GM19099 (cell line): ENCODE results near the gene RNF175.

Experiments
- POLR2A ChIP-seq: IDR thresholded peaks from 3 replicates; pipeline ENCODE4 v1.6.1; 2011; ENCODE audit warnings: low read depth; ENCODE audit not compliant: insufficient read length; ENCODE audit errors: extremely low read depth

Gene RNF175

DNA sequence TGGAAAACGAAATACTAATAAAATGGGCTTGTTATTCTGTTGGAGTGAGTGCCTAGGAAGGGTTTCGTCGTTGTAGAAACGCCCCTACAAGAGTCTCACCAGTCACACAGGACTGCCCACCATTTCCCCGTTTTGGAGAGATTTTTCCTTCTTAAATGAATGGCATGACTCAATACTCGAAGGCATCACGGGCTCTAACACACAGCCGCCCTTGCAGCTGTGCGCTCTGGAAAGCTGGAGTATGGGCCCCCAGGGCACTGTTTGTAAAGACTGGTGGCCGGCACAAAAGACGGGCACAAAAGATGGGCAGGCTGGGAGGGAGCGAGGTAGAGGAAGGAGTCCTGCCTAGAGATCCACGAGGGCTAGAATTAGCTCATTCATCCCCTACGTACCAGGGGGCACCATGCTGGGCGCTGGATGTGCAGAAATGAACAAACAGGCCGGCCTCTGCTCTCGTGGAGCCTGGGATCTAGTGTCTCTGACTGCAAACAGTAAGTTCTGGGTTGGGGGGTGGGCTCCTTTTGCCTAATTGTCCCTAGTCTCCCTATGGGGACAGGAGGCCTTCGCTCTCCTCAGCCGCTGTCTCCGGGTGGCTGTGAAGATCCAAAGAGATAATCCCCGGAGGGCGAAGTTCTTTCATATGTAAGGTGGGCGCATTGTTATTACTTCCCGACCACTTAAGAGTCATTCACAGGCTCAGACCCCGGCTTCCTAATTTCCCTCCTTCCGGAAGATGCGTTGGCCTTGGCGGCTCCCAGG, 30.1 kb upstream of the RNF175 start:
- no peak for TF ChIP-seq POLR2A

DNA sequence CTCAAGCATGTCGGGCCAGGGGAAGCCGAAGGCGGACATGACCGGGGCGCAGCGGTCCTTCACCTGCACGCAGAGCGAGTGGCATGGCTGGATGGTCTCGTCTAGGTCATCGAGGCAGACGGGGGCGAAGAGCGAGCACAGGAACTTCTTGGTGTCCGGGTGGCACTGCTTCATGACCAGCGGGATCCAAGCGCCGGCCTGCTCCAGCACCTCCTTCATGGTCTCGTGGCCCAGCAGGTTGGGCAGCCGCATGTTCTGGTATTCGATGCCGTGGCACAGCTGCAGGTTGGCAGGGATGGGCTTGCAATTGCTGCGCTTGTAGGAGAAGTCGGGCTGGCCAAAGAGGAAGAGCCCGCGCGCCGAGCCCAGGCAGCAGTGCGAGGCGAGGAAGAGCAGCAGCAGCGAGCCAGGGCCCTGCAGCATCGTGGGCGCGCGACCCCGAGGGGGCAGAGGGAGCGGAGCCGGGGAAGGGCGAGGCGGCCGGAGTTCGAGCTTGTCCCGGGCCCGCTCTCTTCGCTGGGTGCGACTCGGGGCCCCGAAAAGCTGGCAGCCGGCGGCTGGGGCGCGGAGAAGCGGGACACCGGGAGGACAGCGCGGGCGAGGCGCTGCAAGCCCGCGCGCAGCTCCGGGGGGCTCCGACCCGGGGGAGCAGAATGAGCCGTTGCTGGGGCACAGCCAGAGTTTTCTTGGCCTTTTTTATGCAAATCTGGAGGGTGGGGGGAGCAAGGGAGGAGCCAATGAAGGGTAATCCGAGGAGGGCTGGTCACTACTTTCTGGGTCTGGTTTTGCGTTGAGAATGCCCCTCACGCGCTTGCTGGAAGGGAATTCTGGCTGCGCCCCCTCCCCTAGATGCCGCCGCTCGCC, 28.8 kb upstream of the RNF175 start, which contains the start of gene SFRP2:
TSS of gene SFRP2 (minus strand) at position 671 of the 864 bp plus-strand sequence. CDS start at position 423, 248 bp downstream.
- TF ChIP-seq POLR2A: no peak

DNA sequence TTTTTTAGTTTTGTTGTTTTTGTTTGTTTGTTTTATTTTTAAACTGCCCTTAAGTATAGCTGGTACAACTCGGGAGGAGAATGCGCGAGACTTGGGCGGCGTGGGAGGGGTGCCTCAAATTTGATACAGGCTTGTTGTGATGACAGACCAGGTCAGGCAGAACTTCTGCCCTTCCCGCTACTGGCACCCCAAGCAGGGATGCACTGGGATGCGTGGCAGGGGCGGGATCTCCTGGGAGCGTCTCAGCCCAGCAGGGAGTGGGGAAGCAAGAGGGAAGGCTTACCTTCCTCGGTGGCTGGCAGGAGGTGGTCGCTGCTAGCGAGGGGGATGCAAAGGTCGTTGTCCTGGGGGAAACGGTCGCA, 28.2 kb upstream of the RNF175 start:
- TF ChIP-seq POLR2A: no peak

DNA sequence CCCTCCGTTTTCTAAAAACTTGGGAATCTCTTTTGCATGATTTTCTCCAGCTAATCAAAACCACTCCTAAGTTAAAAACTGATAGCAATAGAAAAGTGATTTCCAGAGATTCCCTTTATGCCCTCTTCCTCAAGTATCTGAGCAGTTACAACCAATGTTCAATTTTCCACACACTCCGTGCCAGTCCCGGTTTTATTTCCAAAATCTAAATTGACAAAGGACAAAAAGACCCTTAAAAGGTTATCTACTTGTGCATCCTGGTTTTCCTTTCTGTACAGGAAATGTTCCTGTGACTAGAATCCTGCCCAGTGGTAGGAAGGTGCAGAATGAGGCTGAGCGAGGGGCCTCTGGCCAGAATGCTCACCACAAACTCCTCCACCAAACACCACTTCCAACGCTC, 27.8 kb upstream of the RNF175 start:
- TF ChIP-seq POLR2A: no peak

DNA sequence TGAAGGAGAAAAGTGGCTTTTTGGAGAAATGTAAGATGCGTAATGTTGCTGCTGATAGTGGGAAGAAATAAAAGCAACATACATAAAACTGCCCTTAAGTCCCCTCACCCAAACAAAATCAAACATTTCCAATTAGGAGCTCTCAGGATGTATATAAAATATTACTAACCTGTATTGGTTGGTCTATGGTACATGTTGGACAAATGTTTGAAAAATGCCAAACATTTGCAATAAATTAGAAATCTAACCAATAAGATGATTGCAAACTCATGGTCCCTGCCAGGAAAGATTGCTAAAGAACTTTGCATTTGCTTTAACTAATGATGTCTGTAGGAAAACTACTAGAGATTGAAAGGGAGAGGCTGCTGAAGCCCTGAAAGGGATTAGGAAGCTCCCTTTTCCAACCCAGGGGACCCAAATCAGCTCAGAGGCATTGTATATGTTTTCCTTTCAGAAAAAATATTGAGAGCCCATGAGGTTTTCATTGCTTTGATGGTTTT, 27.3 kb upstream of the RNF175 start:
- TF ChIP-seq POLR2A: no peak

DNA sequence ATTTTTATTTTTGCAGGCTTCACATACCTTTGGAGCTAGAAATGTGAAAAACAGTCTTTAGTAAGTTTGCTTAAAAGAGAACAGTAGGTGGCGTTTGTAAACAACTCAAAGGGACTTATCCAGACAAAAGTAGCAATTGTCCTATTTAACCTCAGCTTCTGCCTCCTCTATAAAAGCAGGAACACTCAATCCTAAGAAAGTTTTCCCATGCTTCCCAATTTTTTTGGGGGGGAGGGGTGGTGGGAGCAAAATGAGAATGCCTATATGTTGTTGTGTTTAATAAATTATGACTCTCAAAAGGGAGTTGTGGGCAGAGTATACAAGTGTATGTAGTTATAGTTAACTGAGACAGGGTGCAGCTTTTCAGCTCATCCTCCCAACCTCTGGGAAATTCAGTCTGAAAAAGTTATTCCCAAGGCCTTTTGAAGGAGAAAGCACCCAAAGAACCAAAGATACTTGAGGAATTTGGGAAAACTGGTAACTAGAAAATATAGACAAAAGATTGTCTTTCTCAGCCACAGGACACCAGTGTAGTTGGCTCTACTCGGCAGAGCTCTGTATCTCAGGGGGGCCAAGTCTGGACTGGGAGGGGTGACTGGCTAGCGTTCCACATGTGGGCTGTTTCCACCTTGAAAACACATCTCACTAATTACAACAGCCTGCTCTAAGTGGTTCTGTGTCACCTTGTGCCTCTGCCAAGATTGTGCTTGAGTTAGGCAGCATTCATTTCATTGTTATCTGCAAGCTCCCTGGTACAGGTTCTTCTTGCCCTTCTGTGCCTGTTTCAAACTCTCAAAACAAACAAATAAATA, 26.3 kb upstream of the RNF175 start:
- no peak for TF ChIP-seq POLR2A

DNA sequence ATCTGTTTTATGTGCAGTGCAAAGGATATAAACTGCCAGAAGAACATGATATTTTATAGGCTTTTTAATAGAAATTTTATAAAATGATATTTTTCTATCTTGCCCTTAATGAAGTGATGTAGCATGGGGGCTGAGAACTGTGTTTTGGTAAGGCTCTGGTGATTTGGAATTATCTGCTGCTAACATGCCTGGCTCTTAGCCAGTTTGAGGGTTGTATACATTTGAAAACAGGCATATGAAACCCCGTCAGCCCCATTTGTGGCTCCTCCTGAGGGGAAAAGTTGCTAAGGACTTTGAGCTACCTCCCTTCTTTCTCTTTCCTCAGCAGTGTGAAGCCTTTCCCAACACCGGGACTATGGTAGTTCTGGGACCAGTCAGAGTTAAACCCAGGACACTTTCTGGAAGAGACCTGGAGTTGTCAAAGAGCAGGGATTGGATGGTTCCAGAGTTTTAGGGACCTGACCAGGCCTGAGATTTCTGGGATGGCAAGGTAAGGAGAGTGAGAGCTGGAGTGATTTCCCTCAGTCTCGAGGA, 24.4 kb upstream of the RNF175 start:
- TF ChIP-seq POLR2A: no peak

DNA sequence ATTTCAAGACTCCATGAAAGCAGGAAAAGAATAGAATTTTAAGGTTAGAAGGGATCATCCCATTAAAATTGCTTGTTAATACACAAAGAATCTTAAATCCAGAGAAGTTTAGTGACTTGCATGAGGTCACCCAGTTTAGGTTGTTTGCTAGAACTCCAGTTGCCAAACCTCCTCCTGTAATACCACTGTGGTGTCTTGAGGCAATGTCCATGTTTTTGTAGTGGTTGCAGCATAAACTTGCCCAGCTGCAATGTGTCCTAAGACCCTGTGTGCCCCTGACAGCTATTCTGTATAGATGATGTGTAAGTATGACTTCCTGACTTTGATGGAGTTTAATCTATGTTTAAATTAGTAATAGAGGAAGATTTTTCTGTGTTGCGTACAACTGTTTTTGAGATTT, 22.8 kb upstream of the RNF175 start:
- TF ChIP-seq POLR2A: no peak

DNA sequence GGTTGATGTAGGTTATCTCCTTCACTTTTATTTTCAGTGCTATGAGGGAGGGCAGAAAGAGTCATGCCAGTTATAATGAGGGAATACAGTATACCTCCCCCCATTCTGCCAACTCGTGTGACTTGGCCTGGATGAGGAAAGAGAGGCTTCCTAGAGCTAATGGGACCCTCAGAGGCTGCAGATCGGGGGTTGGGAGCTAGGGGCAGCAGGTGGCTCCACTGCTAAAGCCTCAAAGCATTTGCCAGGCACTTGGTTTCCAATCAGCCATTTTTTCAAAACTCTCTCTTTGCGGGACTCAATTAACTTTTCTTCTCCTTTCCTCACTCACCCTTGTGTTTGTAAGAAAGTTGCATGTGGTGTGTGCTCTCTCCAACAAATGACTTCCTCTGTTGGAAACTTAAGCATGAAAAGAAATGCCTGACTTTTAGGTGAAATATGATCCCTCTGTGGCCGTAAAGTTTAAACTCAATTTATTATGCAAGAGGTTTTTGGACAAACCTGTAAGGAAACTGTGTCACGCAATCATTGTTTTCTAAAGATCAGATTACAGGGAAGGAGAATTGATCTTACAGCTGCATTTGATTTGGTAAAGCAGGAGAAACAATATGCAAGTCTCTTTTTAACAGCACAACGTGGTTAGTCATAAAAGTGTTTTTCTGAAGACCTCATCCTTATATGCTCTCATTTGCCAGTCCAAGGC, 22.0 kb upstream of the RNF175 start:
- TF ChIP-seq POLR2A: no peak

DNA sequence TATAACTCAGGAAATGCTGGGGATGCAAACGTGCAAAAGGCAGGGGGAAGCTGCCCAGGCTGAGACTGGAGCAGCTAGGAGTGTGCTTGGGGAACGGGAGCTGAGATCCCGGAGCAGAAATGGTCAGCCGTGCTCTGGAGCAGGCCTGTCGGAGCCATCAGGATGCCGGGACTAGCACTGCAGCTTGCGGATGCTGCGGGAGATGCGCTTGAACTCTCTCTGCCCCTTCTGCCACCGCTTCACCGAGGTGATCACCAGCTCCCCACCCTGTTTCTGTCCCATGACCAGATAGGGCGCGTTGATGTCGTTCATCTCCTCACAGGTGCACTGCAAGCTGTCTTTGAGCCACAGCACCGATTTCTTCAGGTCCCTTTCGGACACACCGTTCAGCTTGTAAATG, 21.5 kb upstream of the RNF175 start:
- no peak for TF ChIP-seq POLR2A

DNA sequence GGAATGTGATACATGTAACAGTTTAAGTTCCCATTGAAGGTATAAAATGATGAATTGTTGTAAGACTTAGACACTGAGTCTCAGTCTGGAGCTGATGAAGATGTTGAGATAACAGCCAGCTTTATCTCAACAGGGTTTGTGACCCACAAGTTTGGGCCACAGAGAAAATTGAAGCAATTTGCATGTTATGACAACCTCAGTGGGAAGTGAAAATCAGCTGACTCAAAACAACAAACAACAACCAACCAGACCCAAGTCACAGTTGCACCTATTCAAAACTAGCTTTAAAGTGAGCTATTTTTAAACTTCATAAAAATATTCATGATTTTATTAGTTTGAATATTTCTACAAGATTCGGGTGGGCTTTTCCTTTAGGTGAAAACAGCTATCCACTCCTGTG, 21.1 kb upstream of the RNF175 start:
- no peak for TF ChIP-seq POLR2A

DNA sequence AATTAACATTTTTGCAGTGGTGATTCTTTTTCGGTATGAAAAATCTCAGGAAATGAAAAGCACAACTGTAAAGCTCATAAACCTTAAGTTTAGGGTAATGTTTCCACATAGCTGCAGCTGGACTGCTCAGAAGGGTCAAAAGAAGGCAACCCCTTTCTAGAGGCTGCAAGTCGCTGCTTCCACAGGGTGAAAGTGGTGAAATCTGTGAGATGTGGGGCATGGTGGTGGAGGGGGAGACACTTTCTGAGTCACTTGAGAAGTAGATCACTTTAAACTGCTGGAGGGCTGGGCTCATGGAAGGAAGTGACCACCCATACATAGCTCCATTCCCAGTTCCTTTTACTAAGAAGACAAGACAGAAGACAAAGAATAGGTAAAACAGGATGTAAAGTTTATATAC, 20.4 kb upstream of the RNF175 start:
- no peak for TF ChIP-seq POLR2A

DNA sequence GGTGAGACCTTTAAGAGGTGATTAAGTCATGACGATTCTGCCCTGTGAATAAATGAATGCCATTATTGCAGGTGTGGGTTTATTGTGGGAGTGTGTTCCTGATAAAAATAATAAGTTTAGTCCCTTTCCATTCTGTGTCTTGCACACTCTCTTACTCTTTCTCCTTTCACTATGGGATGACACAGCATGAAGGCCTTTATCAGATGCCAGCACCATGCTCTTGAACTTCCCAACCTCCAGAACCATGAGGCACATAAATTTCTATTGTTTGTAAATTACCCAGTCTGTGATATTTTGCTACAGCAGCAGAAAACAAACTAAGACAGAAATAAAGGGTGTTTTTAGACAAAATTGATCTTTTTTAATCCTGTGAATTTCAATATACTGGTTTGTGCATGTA, 18.6 kb upstream of the RNF175 start:
- no peak for TF ChIP-seq POLR2A

DNA sequence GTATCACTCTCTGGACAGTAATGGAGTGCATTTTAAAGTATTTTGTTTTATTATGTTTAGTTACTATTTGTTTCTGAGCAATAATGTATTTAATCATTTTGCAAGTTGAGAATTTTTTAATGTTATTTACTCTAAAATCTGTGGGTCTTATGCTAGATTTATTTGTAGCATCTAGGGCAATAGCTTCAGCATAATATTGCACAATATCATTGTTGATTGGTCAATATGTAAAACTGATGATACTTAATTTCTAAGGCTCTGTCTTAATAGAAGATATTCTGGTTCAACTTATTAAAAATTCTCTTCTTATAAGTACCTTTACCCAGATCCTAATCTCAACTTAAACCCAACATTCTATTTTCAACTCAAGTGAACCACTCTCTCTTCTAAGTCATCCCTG, 17.6 kb upstream of the RNF175 start:
- no peak for TF ChIP-seq POLR2A
